Prostate gland (tissue), 2 donors: ENCODE results near the gene OR6V1.
"Not testable (repeated sequence)": the region's sequence is repeated elsewhere in the genome, so short reads cannot be mapped to it uniquely, and the experiment has no call there.

Experiments
- CTCF ChIP-seq, 4 experiments: fragments of 200-600 bp in 2 of 4; fragments of 450-650 bp in 2 of 4; sonication (generic) in 2 of 4; IDR thresholded peaks; 1 replicate in 3 of 4; 2 replicates in 1 of 4; pipeline ENCODE4 v1.5.1; 2016 to 2019; ENCODE audit warnings: antibody characterized with exemption in 4 of 4, mild to moderate bottlenecking in 2 of 4, moderate library complexity in 2 of 4
- POLR2A ChIP-seq: fragments of 450-650 bp; IDR thresholded peaks from one replicate; pipeline ENCODE4 v1.6.1; 2016; ENCODE audit warnings: antibody characterized with exemption, mild to moderate bottlenecking

- not testable (repeated sequence) for TF ChIP-seq POLR2A; CTCF (IDR thresholded peaks at IDR 0.05)
These were observed 33.5 kb downstream of the OR6V1 start for GRCh38 chr7:143085610-143086009.
